ENCODE results near the gene RNF150.
A peak's percentile ranks its signal among the peaks of the same experiment; 100 is the strongest.

The RNF150 gene

GRCh38 chr4:141144207-141144606, 10.9 kb upstream of the RNF150 start:
- TF ChIP-seq CTCF (conservative IDR thresholded peaks at IDR 0.05; ENCODE audit: low read length) = no peak
- H3K4me3 ChIP-seq (ENCODE audit: low read length) = no peak overlapping the region
- DNase-seq (ENCODE audit: low read depth) = no peak

- no peak for DNase-seq (ENCODE audit: low read depth)
- no peak for TF ChIP-seq CTCF (conservative IDR thresholded peaks at IDR 0.05; ENCODE audit: low read length)
- H3K4me3 ChIP-seq (ENCODE audit: low read length) = no peak overlapping the region
Measured at GRCh38 chr4:141142423-141142822, 9.2 kb upstream of the RNF150 start.

GRCh38 chr4:141140391-141141200, 7.3 kb upstream of the RNF150 start:
- no peak overlapping the region for H3K4me3 ChIP-seq (ENCODE audit: low read length)
- TF ChIP-seq CTCF (conservative IDR thresholded peaks at IDR 0.05; ENCODE audit: low read length) = no peak
- DNase-seq (ENCODE audit: low read depth) = peak; percentile 59

GRCh38 chr4:141133999-141134995, 1.0 kb upstream of the RNF150 start:
- H3K4me3 ChIP-seq (ENCODE audit: low read length) = no peak overlapping the region
- TF ChIP-seq CTCF (conservative IDR thresholded peaks at IDR 0.05; ENCODE audit: low read length) = peak; percentile 49
- DNase-seq (ENCODE audit: low read depth) = peak; percentile 42

- DNase-seq (ENCODE audit: low read depth) = peak; percentile 21
- TF ChIP-seq CTCF (conservative IDR thresholded peaks at IDR 0.05; ENCODE audit: low read length) = no peak
- H3K4me3 ChIP-seq (ENCODE audit: low read length) = peak overlapping the region; percentile 81
Measured at GRCh38 chr4:141132709-141133145, 542 bp downstream of the RNF150 start.

- H3K4me3 ChIP-seq (ENCODE audit: low read length) = peak overlapping the region; percentile 81
- no peak for DNase-seq (ENCODE audit: low read depth)
- TF ChIP-seq CTCF (conservative IDR thresholded peaks at IDR 0.05; ENCODE audit: low read length) = no peak
Measured at GRCh38 chr4:141132072-141132708, 1.1 kb downstream of the RNF150 start.

Measured in AG10803 (cell line).